Measurements from ENCODE around the gene RAB3A. TPM values are rescaled to one million over a fixed set of nuclear protein-coding genes. Genes with fewer than 3 reads are reported as not detected.

Gene RAB3A
- total RNA-seq, 1 experiment from 2014 or later, result 6.7 TPM

GRCh38 chr19:18204394-18205199 lies 755 bp upstream of the RAB3A start:
- no peak for TF ChIP-seq CTCF (conservative IDR thresholded peaks at IDR 0.05; ENCODE audit: low read depth, low read length)
- TF ChIP-seq EZH2 (IDR thresholded peaks at IDR 0.05; ENCODE audit: low read length, unreplicated experiment), result no peak
- no peak for TF ChIP-seq EZH2phosphoT487 (IDR thresholded peaks at IDR 0.05; ENCODE audit: borderline replicate concordance, low read length)
- Histone ChIP-seq H3K4me1 (ENCODE audit: insufficient read depth, low read length) (peaks cover 16% of the 10 kb centered on the region), H3K9me3 (ENCODE audit: low read length) (no peaks in the 10 kb centered on the region), H3K4me3 (ENCODE audit: low read length) (peak overlapping the region; percentile 90), H2AFZ (ENCODE audit: low read length) (peak overlapping the region; percentile 94), H3K9me2 (replicated peaks; ENCODE audit: low read length) (no peaks in the 10 kb centered on the region), H3K9ac (ENCODE audit: low read length) (peak overlapping the region; percentile 67), H3K4me2 (ENCODE audit: low read length) (peak overlapping the region; percentile 92), H3K27me3 (ENCODE audit: low read length) (no peaks in the 10 kb centered on the region), H3F3A (ENCODE audit: low read length, unreplicated experiment) (no peaks in the 10 kb centered on the region), H4K20me1 (ENCODE audit: low read length) (no peaks in the 10 kb centered on the region), H3K79me2 (ENCODE audit: low read length) (peaks cover 23% of the 10 kb centered on the region), H3K36me3 (ENCODE audit: low read depth, low read length) (peaks cover 4% of the 10 kb centered on the region; the same call in 1 of the 2 replicates), H3K27ac (ENCODE audit: low read length) (peak overlapping the region; percentile 10)
- POLR2A ChIA-PET (ENCODE audit: unreplicated experiment), result interaction anchor here (0.6 to 2.0 kb wide), 3 partner anchors 45 to 293 kb away, joined by 3 to 10 read pairs (median 3); partner anchors contain the start of gene JUND
- DNase-seq (no peak), ATAC-seq (peak; percentile 12)
- CTCF ChIA-PET, result interaction anchor here (0.6 to 1.2 kb wide), 5 partner anchors 47 to 1424 kb away, joined by 3 to 6 read pairs (median 4); no protein-coding TSS in a partner anchor
- BruUV-seq (replicated peaks), result TSS peak; percentile 91
- intact Hi-C loops (cut with micrococcal nuclease), result loop anchor here (1.0 to 10.0 kb wide), 4 partner anchors 12 to 210 kb away; partner anchors contain the start of genes LSM4 and SSBP4

GRCh38 chr19:18203408-18203862 lies 407 bp downstream of the RAB3A start:
- H3K36me3 ChIP-seq (ENCODE audit: low read depth, low read length), result peaks cover 4% of the 10 kb centered on the region; the same call in 1 of the 2 replicates
- H2AFZ ChIP-seq (ENCODE audit: low read length), result peak overlapping the region; percentile 84
- TF ChIP-seq CTCF (conservative IDR thresholded peaks at IDR 0.05; ENCODE audit: low read depth, low read length) (no peak), EZH2 (IDR thresholded peaks at IDR 0.05; ENCODE audit: low read length, unreplicated experiment) (no peak), EZH2phosphoT487 (IDR thresholded peaks at IDR 0.05; ENCODE audit: borderline replicate concordance, low read length) (no peak)
- peak overlapping the region; percentile 55 for H3K9ac ChIP-seq (ENCODE audit: low read length)
- intact Hi-C loops (cut with micrococcal nuclease), result loop anchor here (10.0 kb wide), 2 partner anchors 121 to 211 kb away; partner anchors contain the start of genes LSM4 and SSBP4
- H3K4me1 ChIP-seq (ENCODE audit: insufficient read depth, low read length), result peaks cover 16% of the 10 kb centered on the region
- H3K4me2 ChIP-seq (ENCODE audit: low read length), result peak overlapping the region; percentile 98
- H3K9me2 ChIP-seq (replicated peaks; ENCODE audit: low read length), result no peaks in the 10 kb centered on the region
- TSS peak; percentile 31 for BruUV-seq (replicated peaks)
- ChIA-PET POLR2A (ENCODE audit: unreplicated experiment) (interaction anchor here (2.0 kb wide), 1 partner anchor 78 kb away, joined by 10 read pairs; the partner anchor contains the start of gene JUND), CTCF (interaction anchor here (0.5 to 1.2 kb wide), 2 partner anchors 28 to 49 kb away, joined by 3 to 6 read pairs; no protein-coding TSS in a partner anchor)
- H3K79me2 ChIP-seq (ENCODE audit: low read length), result peaks cover 23% of the 10 kb centered on the region
- H3K27ac ChIP-seq (ENCODE audit: low read length), result no peak overlapping the region
- peak; percentile 30 for DNase-seq
- no peaks in the 10 kb centered on the region for H3K9me3 ChIP-seq (ENCODE audit: low read length)
- H3K4me3 ChIP-seq (ENCODE audit: low read length), result peak overlapping the region; percentile 82
- H3F3A ChIP-seq (ENCODE audit: low read length, unreplicated experiment), result no peaks in the 10 kb centered on the region
- no peaks in the 10 kb centered on the region for H3K27me3 ChIP-seq (ENCODE audit: low read length)
- ATAC-seq, result peak; percentile 2
- no peaks in the 10 kb centered on the region for H4K20me1 ChIP-seq (ENCODE audit: low read length)
